ENCODE results near the gene RCC2. TPM values are rescaled to one million over a fixed set of nuclear protein-coding genes. Genes with fewer than 3 reads are reported as not detected.

Gene RCC2
- total and polyA plus RNA-seq, 9 donors: 15.3 to 52.2 (median 40.7) TPM

GRCh38 chr1:17437260-17437579, 2.3 kb downstream of the RCC2 start:
- intact Hi-C loops (cut with DNase I): no loop called here
- 0 to 1% (median 1%) methylated on average over 9 of the region's 9 CpGs for WGBS, 3 donors
- H3K27me3 ChIP-seq: no peaks in the 10 kb centered on the region
- peaks cover 6% of the 10 kb centered on the region for H3K4me1 ChIP-seq (ENCODE audit: insufficient read depth)
- no peak for DNase-seq
- H3K27ac ChIP-seq: peak overlapping the region; percentile 67 to 73
- peak overlapping the region; percentile 64 for H3K4me3 ChIP-seq
- H3K36me3 ChIP-seq: no peaks in the 10 kb centered on the region
- TF ChIP-seq POLR2A (IDR thresholded peaks at IDR 0.05): no peak
- H3K9me3 ChIP-seq: no peaks in the 10 kb centered on the region

GRCh38 chr1:17436380-17437174, 2.9 kb downstream of the RCC2 start:
- intact Hi-C loops (cut with DNase I): no loop called here
- Histone ChIP-seq H3K4me3 (peak overlapping the region; percentile 64), H3K27me3 (no peaks in the 10 kb centered on the region), H3K9me3 (no peaks in the 10 kb centered on the region), H3K4me1 (ENCODE audit: insufficient read depth) (peaks cover 6% of the 10 kb centered on the region), H3K27ac (peak overlapping the region in 1 of 2 donors; percentile 73), H3K36me3 (no peaks in the 10 kb centered on the region)
- DNase-seq: no peak
- 42 to 46% (median 45%) methylated on average over 13 of the region's 13 CpGs for WGBS, 3 donors
- TF ChIP-seq CTCF (IDR thresholded peaks at IDR 0.05) (no peak), EP300 (IDR thresholded peaks at IDR 0.05) (no peak), POLR2A (IDR thresholded peaks at IDR 0.05) (no peak)

- Histone ChIP-seq H3K27me3 (no peaks in the 10 kb centered on the region), H3K9me3 (no peaks in the 10 kb centered on the region), H3K27ac (no peak overlapping the region), H3K4me3 (no peak overlapping the region), H3K4me1 (ENCODE audit: insufficient read depth) (peaks cover 4% of the 10 kb centered on the region), H3K36me3 (no peaks in the 10 kb centered on the region)
- TF ChIP-seq EP300 (IDR thresholded peaks at IDR 0.05) (no peak), CTCF (IDR thresholded peaks at IDR 0.05) (no peak), POLR2A (IDR thresholded peaks at IDR 0.05) (no peak)
- DNase-seq: no peak
- WGBS, 3 donors: 76 to 86% (median 78%) methylated on average over 9 of the region's 9 CpGs
- intact Hi-C loops (cut with DNase I): no loop called here
Measured at GRCh38 chr1:17434601-17435000, 4.9 kb downstream of the RCC2 start.

- Histone ChIP-seq H3K27ac (no peak overlapping the region), H3K27me3 (no peaks in the 10 kb centered on the region), H3K36me3 (no peaks in the 10 kb centered on the region), H3K4me3 (no peak overlapping the region), H3K4me1 (ENCODE audit: insufficient read depth) (peaks cover 4% of the 10 kb centered on the region), H3K9me3 (no peaks in the 10 kb centered on the region)
- intact Hi-C loops (cut with DNase I): no loop called here
- no peak for DNase-seq
- no peak for TF ChIP-seq POLR2A (IDR thresholded peaks at IDR 0.05)
- no peak for TF ChIP-seq EP300 (IDR thresholded peaks at IDR 0.05)
- no peak for TF ChIP-seq CTCF (IDR thresholded peaks at IDR 0.05)
- WGBS, 3 donors: 76 to 84% (median 83%) methylated on average over 3 of the region's 3 CpGs
Measured at GRCh38 chr1:17434016-17434415, 5.5 kb downstream of the RCC2 start.

GRCh38 chr1:17433261-17433660, 6.2 kb downstream of the RCC2 start:
- Histone ChIP-seq H3K27me3 (no peaks in the 10 kb centered on the region), H3K4me3 (no peak overlapping the region), H3K9me3 (no peaks in the 10 kb centered on the region), H3K36me3 (no peaks in the 10 kb centered on the region), H3K4me1 (ENCODE audit: insufficient read depth) (peaks cover 4% of the 10 kb centered on the region), H3K27ac (no peak overlapping the region)
- no peak for DNase-seq
- intact Hi-C loops (cut with DNase I): no loop called here
- TF ChIP-seq EP300 (IDR thresholded peaks at IDR 0.05) (no peak), CTCF (IDR thresholded peaks at IDR 0.05) (no peak), POLR2A (IDR thresholded peaks at IDR 0.05) (no peak)
- 85 to 89% (median 87%) methylated on average over 13 of the region's 13 CpGs for WGBS, 3 donors

All from ovary (tissue), 9 donors.